Epithelial cell of proximal tubule (primary cell): ENCODE measurements around the gene PTPRG. TPM values are rescaled to one million over a fixed set of nuclear protein-coding genes. Genes with fewer than 3 reads are reported as not detected.
"Not testable (repeated sequence)": the region's sequence is repeated elsewhere in the genome, so short reads cannot be mapped to it uniquely, and the experiment has no call there.

Experiments
- DNase-seq: peaks from one replicate; pipeline ENCODE4 v3.0.0-alpha.2; 2011; ENCODE audit warnings: low read depth
- H3K4me3 ChIP-seq: 2 replicates; pipeline ENCODE4 v1.5.1; 2011; ENCODE audit warnings: low read depth, mild to moderate bottlenecking, low read length
- CTCF ChIP-seq: conservative IDR thresholded peaks from 2 replicates; pipeline ENCODE4 v1.5.1; 2012; ENCODE audit warnings: low read depth, mild to moderate bottlenecking, low read length
- total RNA-seq: library from RNA; depleted of rRNA; stranded (reverse); fragments of >200 nt; gene quantifications from 2 replicates; pipeline ENCODE4 v1.2.3, GENCODE V29; 2015

The PTPRG gene
- total RNA-seq, 1 donor from 2014 or later: 13.5 TPM

GRCh38 chr3:61715886-61716527 lies 154.6 kb downstream of the PTPRG start:
- TF ChIP-seq CTCF: no peak
- no peak for DNase-seq
- H3K4me3 ChIP-seq: no peak overlapping the region

- DNase-seq, H3K4me3 ChIP-seq: not testable (repeated sequence)
Measured at GRCh38 chr3:61716693-61717092, 155.3 kb downstream of the PTPRG start.

GRCh38 chr3:61718565-61718964 lies 157.2 kb downstream of the PTPRG start:
- no peak for TF ChIP-seq CTCF

GRCh38 chr3:61719278-61719977 lies 158.1 kb downstream of the PTPRG start:
- no peak for DNase-seq
- TF ChIP-seq CTCF: no peak
- H3K4me3 ChIP-seq: no peak overlapping the region

More at GRCh38 chr3:61718565-61718964, 157.2 kb downstream of the PTPRG start:
- no peak for DNase-seq
- H3K4me3 ChIP-seq: no peak overlapping the region

- TF ChIP-seq CTCF: no peak
- no peak overlapping the region for H3K4me3 ChIP-seq
- DNase-seq: no peak
Measured at GRCh38 chr3:61723038-61723437, 161.7 kb downstream of the PTPRG start.

- no peak for TF ChIP-seq CTCF
- no peak overlapping the region for H3K4me3 ChIP-seq
- no peak for DNase-seq
Measured at GRCh38 chr3:61724183-61724582, 162.8 kb downstream of the PTPRG start.

- no peak for TF ChIP-seq CTCF
- DNase-seq: no peak
- no peak overlapping the region for H3K4me3 ChIP-seq
Measured at GRCh38 chr3:61724801-61725200, 163.4 kb downstream of the PTPRG start.
